ENCODE measurements around the gene TNFRSF19. TPM values are rescaled to one million over a fixed set of nuclear protein-coding genes. Genes with fewer than 3 reads are reported as not detected.

The TNFRSF19 gene
- total and polyA plus RNA-seq, 2 of the 13 experiments (the other 11 are each of a cell fraction or from before 2014, with no cell fraction given), result 75.3 to 77.7 TPM

- peak in 1 of 2 experiments; percentile 66; a peak in 1 of 4 replicates for TF ChIP-seq ATF4 (CRISPR knock-in tag; IDR thresholded peaks at IDR 0.05)
- peak; percentile 69; the same call in 1 of the 2 replicates for TF ChIP-seq WIZ (CRISPR knock-in tag; IDR thresholded peaks at IDR 0.05)
- TF ChIP-seq ZNF274 (CRISPR knock-in tag; IDR thresholded peaks at IDR 0.05), result no peak
- no peak for TF ChIP-seq ZFP82 (CRISPR knock-in tag; IDR thresholded peaks at IDR 0.05; ENCODE audit: borderline replicate concordance)
- TF ChIP-seq ZNF782 (CRISPR knock-in tag; IDR thresholded peaks at IDR 0.05; ENCODE audit: borderline replicate concordance), result no peak
- TF ChIP-seq ZBTB49 (CRISPR knock-in tag; IDR thresholded peaks at IDR 0.05; ENCODE audit: borderline replicate concordance), result no peak
- peak; percentile 70; the same call in 1 of the 2 replicates for TF ChIP-seq ARHGAP35 (CRISPR knock-in tag; IDR thresholded peaks at IDR 0.05; ENCODE audit: borderline replicate concordance)
- TF ChIP-seq ZNF550 (CRISPR knock-in tag; IDR thresholded peaks at IDR 0.05; ENCODE audit: borderline replicate concordance), result no peak
- peak; percentile 57 for TF ChIP-seq IKZF4 (CRISPR knock-in tag; IDR thresholded peaks at IDR 0.05; ENCODE audit: borderline replicate concordance, low read depth, not compliant biosample characterization)
- no peak for TF ChIP-seq ZNF549 (CRISPR knock-in tag; IDR thresholded peaks at IDR 0.05)
- TF ChIP-seq ZBTB7A (CRISPR knock-in tag; IDR thresholded peaks at IDR 0.05), result peak; percentile 19; the same call in 1 of the 2 replicates
- TF ChIP-seq ZNF496 (CRISPR knock-in tag; IDR thresholded peaks at IDR 0.05; ENCODE audit: insufficient replicate concordance), result no peak
- TF ChIP-seq ZSCAN5A (CRISPR knock-in tag; IDR thresholded peaks at IDR 0.05; ENCODE audit: borderline replicate concordance), result no peak
- TF ChIP-seq ZNF343 (CRISPR knock-in tag; IDR thresholded peaks at IDR 0.05), result 0 out of 2 replicates have a peak, but pooled peaks have one; percentile 31
- TF ChIP-seq ZNF337 (CRISPR knock-in tag; IDR thresholded peaks at IDR 0.05; ENCODE audit: borderline replicate concordance, low read depth), result no peak
- peak; percentile 91 for TF ChIP-seq ZNF652 (CRISPR knock-in tag; IDR thresholded peaks at IDR 0.05; ENCODE audit: borderline replicate concordance, low read depth)
- TF ChIP-seq ZNF710 (CRISPR knock-in tag; IDR thresholded peaks at IDR 0.05; ENCODE audit: borderline replicate concordance), result no peak
- TF ChIP-seq ZNF292 (CRISPR knock-in tag; IDR thresholded peaks at IDR 0.05; ENCODE audit: borderline replicate concordance, low read depth), result peak; percentile 74
- peak; percentile 58; the same call in 1 of the 2 replicates for TF ChIP-seq FOXK1 (CRISPR knock-in tag; IDR thresholded peaks at IDR 0.05; ENCODE audit: borderline replicate concordance, low read depth)
- peak; percentile 62 for TF ChIP-seq KMT2B (CRISPR knock-in tag; IDR thresholded peaks at IDR 0.05)
- peak; percentile 29; the same call in 1 of the 2 replicates for TF ChIP-seq TMF1 (CRISPR knock-in tag; IDR thresholded peaks at IDR 0.05; ENCODE audit: low read depth)
Observed at GRCh38 chr13:23578411-23579071, 8.3 kb downstream of the TNFRSF19 start (continued).
